OCI-LY7 (cell line): ENCODE results near the gene STAP2. TPM values are rescaled to one million over a fixed set of nuclear protein-coding genes. Genes with fewer than 3 reads are reported as not detected.

Experiments
- BruUV-seq: library from RNA; stranded (reverse); fragments of 400-500 nt; replicated peaks from 2 replicates; lab custom pipeline; 2021; lab: Mats Ljungman, UMichigan
- CTCF ChIA-PET: fragments of 300-600 bp; sonication (Branson Sonifier 250); formaldehyde crosslinking; loops from one replicate; lab custom pipeline; 2022; ENCODE audit warnings: antibody characterized with exemption; ENCODE audit not compliant: unreplicated experiment; lab: Charles Lee
- POLR2A ChIA-PET: fragments of 300-600 bp; sonication (Branson Sonifier 250); formaldehyde crosslinking; loops from one replicate; lab custom pipeline; 2022; ENCODE audit warnings: antibody characterized with exemption; lab: Charles Lee
- DNase-seq: peaks from one replicate; pipeline ENCODE4 v3.0.0-alpha.2; 2015; ENCODE audit warnings: low spot score
- H2AFZ ChIP-seq: fragments of 200-600 bp; sonication (generic), shearing (Covaris generic); 2 replicates; pipeline ENCODE4 v1.6.1; 2014; ENCODE audit warnings: mild to moderate bottlenecking, antibody characterized with exemption, low read length, moderate library complexity
- H3K27ac ChIP-seq: fragments of 200-600 bp; sonication (generic); 2 replicates; pipeline ENCODE4 v1.5.1; 2014; ENCODE audit warnings: mixed run types, low read depth, mild to moderate bottlenecking, moderate library complexity, low read length, inconsistent platforms; ENCODE audit not compliant: poor library complexity, severe bottlenecking
- H3K36me3 ChIP-seq: fragments of 200-600 bp; sonication (generic); 2 replicates; pipeline ENCODE4 v1.6.1; 2014; ENCODE audit warnings: mild to moderate bottlenecking, antibody characterized with exemption, low read length, moderate library complexity, mixed read lengths; ENCODE audit not compliant: insufficient read depth
- H3K4me1 ChIP-seq: fragments of 200-600 bp; sonication (generic); 2 replicates; pipeline ENCODE4 v1.5.1; 2014; ENCODE audit warnings: mild to moderate bottlenecking, low read length; ENCODE audit not compliant: insufficient read depth, poor library complexity, severe bottlenecking
- H3K4me2 ChIP-seq: fragments of 200-600 bp; sonication (generic); 2 replicates; pipeline ENCODE4 v1.6.1; 2014; ENCODE audit warnings: mild to moderate bottlenecking, low read length
- H3K4me3 ChIP-seq: fragments of 200-600 bp; sonication (generic); 2 replicates; pipeline ENCODE4 v1.5.1; 2014; ENCODE audit warnings: mild to moderate bottlenecking, low read depth, low read length; ENCODE audit not compliant: poor library complexity, severe bottlenecking
- H3K79me2 ChIP-seq: fragments of 200-600 bp; sonication (generic); 2 replicates; pipeline ENCODE4 v1.6.1; 2016; ENCODE audit warnings: low read depth, mild to moderate bottlenecking, low read length, moderate library complexity, mixed read lengths; ENCODE audit not compliant: insufficient read depth
- H3K9me2 ChIP-seq: fragments of 200-600 bp; sonication (generic); 2 replicates; pipeline ENCODE4 v1.6.1; 2016; ENCODE audit warnings: mild to moderate bottlenecking, low read length, mixed read lengths; ENCODE audit not compliant: insufficient read depth
- H3K9me3 ChIP-seq: fragments of 200-600 bp; sonication (generic); 2 replicates; pipeline ENCODE4 v1.6.1; 2014; ENCODE audit warnings: mild to moderate bottlenecking, mixed run types, low read length, mixed read lengths
- H4K20me1 ChIP-seq: fragments of 200-600 bp; sonication (generic); 2 replicates; pipeline ENCODE4 v1.6.1; 2014; ENCODE audit warnings: mild to moderate bottlenecking, antibody characterized with exemption, low read length, moderate library complexity, mixed read lengths; ENCODE audit not compliant: insufficient read depth
- EZH2phosphoT487 ChIP-seq: fragments of 200-600 bp; sonication (generic); IDR thresholded peaks from 2 replicates; pipeline ENCODE4 v1.6.1; 2018; ENCODE audit warnings: low read depth, borderline replicate concordance, mild to moderate bottlenecking, mixed run types, antibody characterized with exemption, low read length, moderate library complexity, mixed read lengths
- intact Hi-C: fragments of 100-400 bp; cut with micrococcal nuclease; formaldehyde crosslinking; loops from one replicate; pipeline ENCODE4 v1.10.0; 2022; ENCODE audit not compliant: unreplicated experiment
- total RNA-seq, 2 experiments: library from RNA; depleted of rRNA in 1 of 2; stranded (reverse); fragments of >200 nt in 1 of 2; shearing (Covaris generic) in 1 of 2; gene quantifications; 2 replicates each; pipeline ENCODE4 v1.2.3, GENCODE V29; 2014 to 2022
- TF ChIP-seq, protein P1 (sequence below): fragments of 200-600 bp; sonication (generic); conservative IDR thresholded peaks from 2 replicates; pipeline ENCODE4 v1.5.1; 2014; ENCODE audit warnings: mild to moderate bottlenecking, antibody characterized with exemption, low read length, moderate library complexity, mixed read lengths

STAP2 gene
- total RNA-seq, 2 experiments from 2014 or later = 1.2 to 1.3 TPM

DNA sequence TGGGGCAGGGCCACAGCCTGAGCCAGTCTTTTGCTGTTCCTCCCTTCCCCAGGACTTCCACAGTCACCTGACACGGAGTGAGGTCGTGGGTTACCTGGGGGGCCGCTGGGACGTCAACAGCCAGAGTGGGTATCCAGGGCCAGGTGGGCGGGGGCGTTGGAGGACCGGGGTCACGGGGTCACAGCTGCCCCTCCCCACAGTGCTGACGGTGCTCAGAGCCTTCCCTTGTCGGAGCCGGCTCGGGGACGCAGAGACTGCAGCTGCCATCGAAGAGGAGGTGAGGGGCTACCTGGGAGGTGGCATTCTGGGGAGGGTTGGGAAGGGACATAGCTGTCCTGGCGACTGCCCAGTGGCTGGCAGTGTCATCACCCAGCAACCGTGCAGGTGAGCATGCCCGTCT, 16.3 kb upstream of the STAP2 start:
- no peaks in the 10 kb centered on the region for H3K9me2 ChIP-seq
- H3K4me3 ChIP-seq = no peak overlapping the region
- no peaks in the 10 kb centered on the region for H3K4me1 ChIP-seq
- H2AFZ ChIP-seq = no peak overlapping the region
- ChIA-PET POLR2A (no interaction called here), CTCF (no interaction called here)
- no peak for DNase-seq
- TF ChIP-seq, protein P1, sequence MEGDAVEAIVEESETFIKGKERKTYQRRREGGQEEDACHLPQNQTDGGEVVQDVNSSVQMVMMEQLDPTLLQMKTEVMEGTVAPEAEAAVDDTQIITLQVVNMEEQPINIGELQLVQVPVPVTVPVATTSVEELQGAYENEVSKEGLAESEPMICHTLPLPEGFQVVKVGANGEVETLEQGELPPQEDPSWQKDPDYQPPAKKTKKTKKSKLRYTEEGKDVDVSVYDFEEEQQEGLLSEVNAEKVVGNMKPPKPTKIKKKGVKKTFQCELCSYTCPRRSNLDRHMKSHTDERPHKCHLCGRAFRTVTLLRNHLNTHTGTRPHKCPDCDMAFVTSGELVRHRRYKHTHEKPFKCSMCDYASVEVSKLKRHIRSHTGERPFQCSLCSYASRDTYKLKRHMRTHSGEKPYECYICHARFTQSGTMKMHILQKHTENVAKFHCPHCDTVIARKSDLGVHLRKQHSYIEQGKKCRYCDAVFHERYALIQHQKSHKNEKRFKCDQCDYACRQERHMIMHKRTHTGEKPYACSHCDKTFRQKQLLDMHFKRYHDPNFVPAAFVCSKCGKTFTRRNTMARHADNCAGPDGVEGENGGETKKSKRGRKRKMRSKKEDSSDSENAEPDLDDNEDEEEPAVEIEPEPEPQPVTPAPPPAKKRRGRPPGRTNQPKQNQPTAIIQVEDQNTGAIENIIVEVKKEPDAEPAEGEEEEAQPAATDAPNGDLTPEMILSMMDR = no peak
- no peak for TF ChIP-seq EZH2phosphoT487
- H3K9me3 ChIP-seq = no peaks in the 10 kb centered on the region
- H3K4me2 ChIP-seq = no peak overlapping the region
- H3K27ac ChIP-seq = no peak overlapping the region
- no peaks in the 10 kb centered on the region for H3K79me2 ChIP-seq
- H3K36me3 ChIP-seq = peaks cover 29% of the 10 kb centered on the region; the same call in 1 of the 2 replicates
- no TSS peak for BruUV-seq
- no peaks in the 10 kb centered on the region for H4K20me1 ChIP-seq
- intact Hi-C loops = no loop called here

DNA sequence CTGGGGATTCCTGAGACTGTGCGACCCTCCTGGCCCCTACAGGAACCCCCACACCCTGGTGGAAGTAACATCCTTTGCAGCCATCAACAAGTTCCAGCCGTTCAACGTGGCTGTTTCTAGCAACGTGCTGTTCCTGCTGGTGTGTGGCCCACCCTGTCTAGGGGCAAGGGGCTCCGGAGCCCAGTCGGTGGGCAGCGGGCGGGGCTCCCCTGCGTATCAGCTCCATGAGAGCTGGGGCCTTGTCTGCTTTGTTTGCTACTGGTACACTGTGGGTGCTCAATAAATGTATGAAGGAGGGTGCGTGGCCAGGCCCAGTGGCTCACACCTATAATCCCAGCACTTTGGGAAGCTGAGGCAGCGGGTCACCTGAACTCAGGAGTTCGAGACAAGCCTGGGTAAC, 15.7 kb upstream of the STAP2 start:
- BruUV-seq = no TSS peak
- H3K9me2 ChIP-seq = no peaks in the 10 kb centered on the region
- no peaks in the 10 kb centered on the region for H3K9me3 ChIP-seq
- H3K4me2 ChIP-seq = no peak overlapping the region
- POLR2A ChIA-PET = no interaction called here
- H3K4me1 ChIP-seq = no peaks in the 10 kb centered on the region
- H3K4me3 ChIP-seq = no peak overlapping the region
- TF ChIP-seq EZH2phosphoT487 = no peak
- TF ChIP-seq, protein P1 = no peak
- no peak overlapping the region for H3K27ac ChIP-seq
- DNase-seq = no peak
- CTCF ChIA-PET = no interaction called here
- peaks cover 23% of the 10 kb centered on the region; the same call in 1 of the 2 replicates for H3K36me3 ChIP-seq
- no peak overlapping the region for H2AFZ ChIP-seq
- H4K20me1 ChIP-seq = no peaks in the 10 kb centered on the region
- no peaks in the 10 kb centered on the region for H3K79me2 ChIP-seq
- intact Hi-C loops = no loop called here

DNA sequence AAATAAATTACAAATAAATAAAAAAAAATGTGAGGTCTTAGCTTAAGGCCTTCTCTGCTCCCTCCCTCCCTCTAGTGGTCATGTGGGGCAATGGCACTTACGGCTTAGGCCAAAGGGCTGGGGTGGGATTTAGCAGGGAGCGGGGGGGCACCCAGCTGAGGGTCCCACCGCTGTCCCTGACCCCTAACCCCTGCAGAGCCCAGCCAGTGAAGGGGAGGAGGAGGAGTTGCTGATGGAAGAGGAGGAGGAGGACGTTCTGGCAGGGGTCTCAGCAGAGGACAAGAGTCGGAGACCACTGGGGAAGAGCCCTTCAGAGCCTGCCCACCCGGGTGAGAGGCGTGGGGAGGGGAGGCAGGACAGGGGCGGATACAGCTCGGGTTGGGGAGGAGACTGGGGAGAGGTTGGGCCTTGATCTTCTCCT, 14.1 kb upstream of the STAP2 start:
- Histone ChIP-seq H4K20me1 (no peaks in the 10 kb centered on the region), H3K4me3 (no peak overlapping the region), H3K79me2 (no peaks in the 10 kb centered on the region), H3K9me3 (no peaks in the 10 kb centered on the region), H2AFZ (no peak overlapping the region), H3K36me3 (peaks cover 9% of the 10 kb centered on the region; the same call in 1 of the 2 replicates), H3K4me1 (no peaks in the 10 kb centered on the region), H3K9me2 (no peaks in the 10 kb centered on the region), H3K4me2 (no peak overlapping the region), H3K27ac (no peak overlapping the region)
- peak; percentile 65 for DNase-seq
- ChIA-PET CTCF (interaction anchor here (0.6 to 1.0 kb wide), 2 partner anchors 10 to 86 kb away, joined by 5 to 8 read pairs; partner anchors contain the start of gene MPND), POLR2A (interaction anchor here (1.5 kb wide), 1 partner anchor 86 kb away, joined by 3 read pairs; no protein-coding TSS in a partner anchor)
- TF ChIP-seq, protein P1 = peak; percentile 84
- no peak for TF ChIP-seq EZH2phosphoT487
- intact Hi-C loops = loop anchor here (1.0 kb wide), 1 partner anchor 85 kb away; no protein-coding TSS in a partner anchor
- BruUV-seq = no TSS peak
